HL-60 (cell line): Measurements from ENCODE around the gene MYCBP2.

Experiments used
- CTCF ChIP-seq: IDR thresholded peaks from one replicate; pipeline ENCODE4 v1.5.1; 2011; ENCODE audit warnings: low read length, control low read depth, inconsistent platforms; ENCODE audit not compliant: insufficient read depth
- POLR2AphosphoS5 ChIP-seq: IDR thresholded peaks from 2 replicates; pipeline ENCODE4 v1.6.1; 2012; ENCODE audit warnings: low read depth
- SPI1 ChIP-seq: IDR thresholded peaks from 2 replicates; pipeline ENCODE4 v1.6.1; 2012; ENCODE audit warnings: low read depth, mild to moderate bottlenecking, borderline replicate concordance

GRCh38 chr13:77360032-77360685 is 33.3 kb upstream of the MYCBP2 start:
- no peak for TF ChIP-seq CTCF
- no peak for TF ChIP-seq POLR2AphosphoS5
- TF ChIP-seq SPI1: no peak
